HG03575 (cell line): ENCODE measurements around the gene NDUFS1.
"Not testable (repeated sequence)": the region's sequence is repeated elsewhere in the genome, so short reads cannot be mapped to it uniquely, and the experiment has no call there.

Experiments
- ATAC-seq: cut with Tn5 transposase; IDR thresholded peaks from one replicate; pipeline ENCODE4 v1.9.1; 2021; ENCODE audit not compliant: unreplicated experiment, insufficient number of reproducible peaks, low FRiP score; ENCODE audit errors: extremely low read depth

The NDUFS1 gene

GRCh38 chr2:206159346-206160124 lies at the start of gene NDUFS1, which contains the start of gene EEF1B2:
TSS of gene NDUFS1 (minus strand) at chr2:206159444. CDS start at chr2:206153678, 5,766 bp downstream.
TSS of gene EEF1B2 (plus strand) at chr2:206159895. CDS start at chr2:206159980, 85 bp downstream.
- ATAC-seq: peak; percentile 82

DNA sequence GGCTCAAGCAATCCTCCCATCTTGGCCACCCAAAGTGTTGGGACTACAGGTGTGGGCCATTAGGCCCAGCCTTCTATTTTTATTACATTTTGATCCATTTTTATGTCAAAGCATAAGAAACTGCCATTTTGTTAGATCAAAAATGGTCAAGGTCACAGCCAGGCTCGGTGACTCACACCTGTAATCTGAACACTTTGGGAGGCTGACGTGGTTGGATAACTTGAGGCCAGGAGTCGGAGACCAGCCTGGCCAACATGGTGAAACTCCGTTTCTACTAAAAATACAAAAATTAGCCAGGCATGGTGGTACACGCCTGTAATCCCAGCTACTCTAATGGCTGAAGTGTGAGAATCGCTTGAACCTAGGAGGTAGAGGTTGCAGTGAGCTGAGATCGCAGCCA lies 49.7 kb upstream of the NDUFS1 start:
- ATAC-seq: no peak

DNA sequence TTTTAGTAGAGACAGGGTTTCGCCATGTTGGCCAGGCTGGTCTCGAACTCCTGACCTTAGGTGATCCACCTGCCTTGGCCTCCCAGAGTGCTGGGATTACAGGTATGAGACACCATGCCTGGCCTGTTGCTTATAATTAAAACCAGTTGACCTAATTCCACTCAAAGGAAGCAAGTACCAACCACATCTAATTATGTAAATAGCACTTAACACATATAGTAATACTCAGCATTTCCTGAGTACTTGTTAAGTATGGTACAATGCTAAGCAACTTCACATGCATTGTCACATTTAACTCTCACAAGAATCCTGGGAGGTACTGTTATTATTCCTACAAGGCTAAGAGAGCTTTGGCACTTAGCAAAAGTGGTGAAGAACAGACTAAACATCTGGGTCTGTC lies 48.1 kb upstream of the NDUFS1 start:
- ATAC-seq: not testable (repeated sequence)

DNA sequence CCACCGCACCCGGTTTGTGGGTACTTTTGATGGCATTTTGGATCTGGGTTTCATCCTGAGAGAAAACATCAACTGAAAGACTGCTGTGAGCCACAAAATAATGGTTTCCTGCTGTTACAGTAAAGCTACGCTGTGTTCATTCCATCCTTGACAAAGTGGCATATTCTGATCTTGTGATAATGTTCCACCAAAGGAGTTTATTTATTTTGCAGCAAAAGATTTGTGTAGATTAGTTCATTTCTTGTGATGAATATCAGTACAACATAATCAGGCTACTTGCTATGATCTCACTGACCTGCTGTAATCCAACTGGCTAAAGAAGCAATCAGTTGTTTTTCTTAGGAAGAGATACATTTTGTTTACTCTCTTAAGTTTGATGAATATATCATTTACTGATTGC lies 45.5 kb upstream of the NDUFS1 start:
- ATAC-seq: no peak

- no peak for ATAC-seq
Observed at GRCh38 chr2:206203331-206203730, 44.1 kb upstream of the NDUFS1 start.

DNA sequence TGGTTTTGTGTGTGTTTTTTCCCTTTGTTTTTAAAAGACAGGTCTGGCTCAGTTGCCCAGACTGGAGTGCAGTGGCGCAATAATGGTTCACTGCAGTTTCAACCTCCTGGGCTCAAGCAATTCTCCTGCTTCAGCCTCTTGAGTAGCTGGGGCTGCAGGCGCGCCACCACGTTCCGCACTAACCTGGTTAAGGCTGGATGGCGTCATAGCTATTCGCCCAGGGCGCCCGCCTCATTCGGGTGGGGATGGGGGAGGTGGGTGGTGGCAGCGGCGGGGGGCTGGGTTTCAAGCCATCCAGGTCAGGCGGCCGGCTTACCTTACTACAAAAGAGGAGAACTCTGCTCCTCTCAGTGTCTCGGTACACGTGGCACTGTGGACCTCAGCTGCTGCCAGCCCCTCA lies 43.2 kb upstream of the NDUFS1 start:
- ATAC-seq: no peak

DNA sequence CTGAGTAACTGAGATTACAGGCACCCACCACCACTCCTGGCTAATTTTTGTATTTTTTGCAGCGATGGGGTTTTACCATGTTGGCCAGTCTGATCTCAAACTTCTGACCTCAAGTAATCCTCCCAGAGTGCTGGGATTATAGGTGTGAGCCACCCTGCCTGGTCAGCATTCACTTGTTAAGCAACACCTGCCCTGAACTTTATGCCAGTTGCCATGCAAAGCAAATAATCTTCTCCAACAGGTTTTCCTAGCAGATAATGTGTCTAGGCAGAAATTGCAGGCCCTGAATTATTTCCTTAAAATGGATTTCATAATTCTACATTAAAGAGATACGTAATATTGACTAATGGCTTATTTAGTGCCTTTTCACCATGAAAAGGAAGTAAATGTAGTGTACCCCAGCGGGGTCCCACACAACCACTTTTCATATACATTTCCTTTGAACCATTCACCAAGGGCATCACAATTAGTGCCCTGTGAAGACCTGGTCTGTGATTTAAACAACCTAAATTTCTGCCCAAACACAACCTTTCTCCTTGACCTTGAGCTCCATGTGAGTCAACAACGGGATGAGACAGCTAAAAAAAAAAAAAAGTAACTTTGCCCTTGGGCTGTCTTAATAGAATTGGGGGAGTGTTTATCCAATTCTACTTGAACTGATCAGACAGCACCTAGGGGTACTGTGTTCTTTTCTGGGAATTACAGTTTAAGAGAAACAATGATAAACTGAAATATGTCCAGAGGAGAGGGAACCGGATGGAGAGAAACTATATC lies 42.0 kb upstream of the NDUFS1 start:
- ATAC-seq: no peak

GRCh38 chr2:206198677-206199076 lies 39.4 kb upstream of the NDUFS1 start:
- no peak for ATAC-seq

DNA sequence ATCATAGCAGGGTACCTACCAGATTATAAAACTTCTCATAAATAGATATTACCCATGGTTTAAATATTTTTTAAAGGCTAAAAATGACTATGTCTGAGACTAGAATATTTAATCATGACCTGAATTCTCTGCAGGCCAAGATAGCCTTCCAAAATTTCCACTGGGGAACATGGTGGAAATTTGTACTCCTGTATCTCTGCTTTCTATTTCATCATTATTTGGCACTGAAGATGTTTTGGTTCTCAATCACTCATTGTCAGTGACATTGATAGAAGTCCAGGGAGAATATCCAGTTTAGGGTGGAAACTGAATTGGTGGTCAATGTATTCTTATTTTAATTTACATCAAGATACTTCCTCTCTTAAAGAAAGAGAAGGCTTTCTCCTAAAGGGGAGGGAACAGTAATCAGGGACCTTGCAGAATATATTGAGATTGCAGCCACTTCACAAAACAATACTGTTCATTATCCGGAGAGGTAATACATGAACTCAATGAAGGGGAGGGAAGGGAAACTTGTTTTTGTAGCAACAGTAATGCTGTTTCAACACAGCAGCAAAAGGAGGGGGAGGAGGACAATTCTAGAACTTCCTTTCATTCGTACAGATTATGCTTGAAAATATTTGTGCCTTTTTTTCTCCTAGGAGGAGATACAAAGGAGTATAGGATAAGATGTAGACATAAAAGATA lies 34.6 kb upstream of the NDUFS1 start:
- no peak for ATAC-seq

GRCh38 chr2:206192157-206192556 lies 32.9 kb upstream of the NDUFS1 start:
- ATAC-seq: no peak

- no peak for ATAC-seq
Observed at GRCh38 chr2:206190689-206191088, 31.4 kb upstream of the NDUFS1 start.

GRCh38 chr2:206190111-206190510 lies 30.9 kb upstream of the NDUFS1 start:
- no peak for ATAC-seq

- no peak for ATAC-seq
Observed at GRCh38 chr2:206189691-206190090, 30.4 kb upstream of the NDUFS1 start.

GRCh38 chr2:206181526-206181925 lies 22.3 kb upstream of the NDUFS1 start:
- ATAC-seq: not testable (repeated sequence)

DNA sequence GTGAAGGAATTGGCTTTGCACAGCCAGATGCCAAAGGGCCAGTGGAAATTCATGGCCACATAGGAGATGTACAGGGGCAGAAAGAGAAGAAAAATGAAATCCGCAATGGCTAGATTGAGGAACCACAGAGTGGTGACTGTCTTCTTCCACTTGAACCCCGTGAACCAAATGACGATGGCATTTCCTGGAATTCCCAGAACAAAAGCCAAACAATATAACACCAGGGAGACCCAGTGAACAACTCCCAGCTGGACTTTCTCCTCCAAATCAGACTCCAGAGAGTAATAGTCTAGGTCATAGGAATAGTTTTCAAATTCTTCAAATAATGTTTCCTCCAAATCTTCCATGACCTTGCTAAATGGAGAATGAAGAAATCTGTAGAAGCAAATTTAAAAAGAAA lies 17.7 kb upstream of the NDUFS1 start:
- no peak for ATAC-seq

DNA sequence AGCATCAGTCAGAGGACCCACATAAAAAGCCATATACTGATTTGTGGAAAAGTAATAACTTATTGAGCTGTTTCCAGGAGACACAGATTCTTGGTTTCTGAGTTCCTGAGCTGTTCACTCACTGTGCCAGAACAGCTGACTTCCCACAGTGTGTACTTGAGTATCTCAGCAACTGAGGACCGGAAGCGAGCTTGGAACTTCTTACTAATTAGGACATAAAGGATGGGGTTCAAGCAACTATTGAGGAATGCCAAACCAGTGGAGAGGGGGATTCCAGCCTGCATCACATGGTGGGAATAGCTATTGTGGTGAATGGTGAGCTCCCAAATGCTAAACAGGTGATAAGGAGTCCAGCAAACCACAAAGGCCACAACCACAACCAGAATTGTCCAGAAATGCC lies 16.9 kb upstream of the NDUFS1 start:
- no peak for ATAC-seq

GRCh38 chr2:206173147-206173546 lies 13.9 kb upstream of the NDUFS1 start:
- ATAC-seq: no peak

GRCh38 chr2:206171624-206172397 lies 12.6 kb upstream of the NDUFS1 start:
- ATAC-seq: not testable (repeated sequence)

DNA sequence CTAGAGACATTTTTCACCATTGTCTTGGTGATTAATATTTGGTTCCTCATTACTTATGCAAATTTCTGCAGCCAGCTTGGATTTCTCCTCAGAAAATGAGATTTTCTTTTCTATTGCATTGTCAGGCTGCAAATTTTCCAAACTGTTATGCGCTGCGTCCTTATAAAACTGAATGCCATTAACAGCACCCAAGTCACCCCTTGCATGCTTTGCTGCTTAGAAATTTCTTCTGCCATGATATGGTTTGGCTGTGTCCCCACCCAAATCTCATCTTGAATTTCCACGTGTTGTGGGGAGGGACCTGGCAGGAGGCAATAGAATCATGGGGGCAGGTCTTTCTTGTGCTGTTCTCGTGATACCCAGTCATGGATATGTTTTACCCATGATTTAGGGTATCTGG lies 9.0 kb upstream of the NDUFS1 start:
- not testable (repeated sequence) for ATAC-seq
